Measurements from ENCODE around the gene FHAD1.

- TF ChIP-seq JUND (IDR thresholded peaks at IDR 0.05; ENCODE audit: low read depth, low read length) (no peak), CTCF (IDR thresholded peaks at IDR 0.05 in 2 of 3, conservative IDR thresholded peaks at IDR 0.05 in 1 of 3; ENCODE audit: control insufficient read depth in 2 of 3, extremely low read depth in 1 of 3, insufficient read depth in 1 of 3, low read depth in 3 of 3, low read length in 3 of 3) (no peak), NFYA (IDR thresholded peaks at IDR 0.05; ENCODE audit: borderline replicate concordance, low read depth, low read length) (no peak), ZBTB33 (IDR thresholded peaks at IDR 0.05) (no peak), BHLHE40 (IDR thresholded peaks at IDR 0.05; ENCODE audit: borderline replicate concordance in 1 of 2, low read depth in 2 of 2, low read length in 1 of 2) (no peak)
Measured at GRCh38 chr1:15360700-15361099, 113.7 kb downstream of the FHAD1 start.
